Keratinocyte (primary cell): ENCODE measurements around the gene UGGT2. TPM values are rescaled to one million over a fixed set of nuclear protein-coding genes. Genes with fewer than 3 reads are reported as not detected.

Source experiments
- DNase-seq: peaks from one replicate; pipeline ENCODE4 v3.0.0-alpha.2; 2011; ENCODE audit warnings: low read depth, missing footprints, low spot score
- FAIRE-seq: peaks from 2 replicates; lab custom pipeline; 2011; peaks lifted over from hg19 to GRCh38; lab: Jason Lieb, UNC
- H2AFZ ChIP-seq: 2 replicates; pipeline ENCODE4 v1.6.0; 2012; ENCODE audit warnings: low read length, control low read depth, inconsistent platforms; ENCODE audit not compliant: control insufficient read depth
- H3K27ac ChIP-seq: 2 replicates; pipeline ENCODE4 v1.5.1; 2011; ENCODE audit warnings: low read length; ENCODE audit not compliant: control insufficient read depth, insufficient read depth
- H3K27me3 ChIP-seq: 3 replicates; pipeline ENCODE4 v1.6.0; 2011; ENCODE audit warnings: low read length; ENCODE audit not compliant: control insufficient read depth, insufficient read depth; ENCODE audit errors: extremely low read depth
- H3K36me3 ChIP-seq, 2 experiments: 2 replicates in 1 of 2; 3 replicates in 1 of 2; pipeline ENCODE4 v1.5.1; 2011; ENCODE audit warnings: low read length in 2 of 2, mild to moderate bottlenecking in 1 of 2; ENCODE audit not compliant: control insufficient read depth in 2 of 2, insufficient read depth in 2 of 2; ENCODE audit errors: extremely low read depth in 1 of 2
- H3K4me1 ChIP-seq: 3 replicates; pipeline ENCODE4 v1.5.1; 2011; ENCODE audit warnings: low read length; ENCODE audit not compliant: control insufficient read depth, insufficient read depth; ENCODE audit errors: extremely low read depth
- H3K4me2 ChIP-seq: 3 replicates; pipeline ENCODE4 v1.6.0; 2011; ENCODE audit warnings: low read depth, low read length; ENCODE audit not compliant: control insufficient read depth, insufficient read depth; ENCODE audit errors: extremely low read depth
- H3K4me3 ChIP-seq, 3 experiments: fragments of 200-600 bp in 1 of 3; sonication (generic) in 1 of 3; 2 replicates in 2 of 3; 3 replicates in 1 of 3; pipeline ENCODE4 v1.5.1; 2011 to 2016; ENCODE audit warnings: low read length in 3 of 3, mild to moderate bottlenecking in 3 of 3, control low read depth in 2 of 3, inconsistent platforms in 1 of 3, low read depth in 1 of 3, mixed read lengths in 1 of 3, mixed run types in 1 of 3, moderate library complexity in 1 of 3; ENCODE audit not compliant: control insufficient read depth in 2 of 3, insufficient read depth in 2 of 3; ENCODE audit errors: extremely low read depth in 1 of 3
- H3K79me2 ChIP-seq: 2 replicates; pipeline ENCODE4 v1.6.0; 2012; ENCODE audit warnings: low read length; ENCODE audit not compliant: control insufficient read depth, insufficient read depth
- H3K9ac ChIP-seq: 3 replicates; pipeline ENCODE4 v1.6.0; 2011; ENCODE audit warnings: low read length; ENCODE audit not compliant: control insufficient read depth, insufficient read depth; ENCODE audit errors: extremely low read depth
- H3K9me1 ChIP-seq: 3 replicates; pipeline ENCODE4 v1.6.0; 2011; ENCODE audit warnings: low read length; ENCODE audit not compliant: control insufficient read depth, insufficient read depth; ENCODE audit errors: extremely low read depth
- H3K9me3 ChIP-seq: 2 replicates; pipeline ENCODE4 v1.5.1; 2012; ENCODE audit warnings: low read depth, low read length; ENCODE audit not compliant: control insufficient read depth
- H4K20me1 ChIP-seq: 3 replicates; pipeline ENCODE4 v1.6.0; 2011; ENCODE audit warnings: low read length; ENCODE audit not compliant: control insufficient read depth, insufficient read depth; ENCODE audit errors: extremely low read depth
- CTCF ChIP-seq, 3 experiments: IDR thresholded peaks in 1 of 3; conservative IDR thresholded peaks in 1 of 3; optimal IDR thresholded peaks in 1 of 3; 2 replicates in 2 of 3; 3 replicates in 1 of 3; pipeline versions ENCODE3 to v1.5.1; 2011; ENCODE audit warnings: low read length in 3 of 3, mild to moderate bottlenecking in 3 of 3, moderate library complexity in 2 of 3, control low read depth in 1 of 3, inconsistent platforms in 1 of 3; ENCODE audit not compliant: insufficient read depth in 2 of 3; ENCODE audit errors: extremely low read depth in 1 of 3
- EZH2 ChIP-seq: IDR thresholded peaks from one replicate; pipeline ENCODE4 v1.6.1; 2012; ENCODE audit warnings: inconsistent platforms, mild to moderate bottlenecking, low read length, moderate library complexity
- dilution Hi-C: fragments of 300-500 bp; cut with MboI; formaldehyde crosslinking; loops from one replicate; pipeline ENCODE4 v1.7.0; 2020; ENCODE audit warnings: low sequenced_read_pairs; ENCODE audit not compliant: extremely low pct_ligation_motif_present
- polyA plus RNA-seq, 5 experiments: library from polyadenylated mRNA; depleted of rRNA in 3 of 5; stranded (reverse) in 3 of 5; stranded (forward) in 1 of 5; unstranded in 1 of 5; fragments of >200 nt; gene quantifications; 1 replicate in 1 of 5; 2 replicates in 3 of 5; 3 replicates in 1 of 5; pipeline versions ENCODE4 v1.2.1 to v1.2.3, GENCODE V29; 2011 to 2012; ENCODE audit warnings: missing spikeins in 2 of 5, low read depth in 1 of 5, low replicate concordance in 1 of 5

UGGT2 gene
- polyA plus RNA-seq, 1 donor (not counting 4 experiments of a cell fraction or from before 2014, with no cell fraction given): 12.5 TPM

GRCh38 chr13:95914991-95915501 lies 138.2 kb downstream of the UGGT2 start:
- no peaks in the 10 kb centered on the region for H3K9me3 ChIP-seq
- no peaks in the 10 kb centered on the region for H3K4me1 ChIP-seq
- dilution Hi-C loops: no loop called here
- H3K4me2 ChIP-seq: no peak overlapping the region
- no peaks in the 10 kb centered on the region for H3K79me2 ChIP-seq
- H3K27ac ChIP-seq: no peak overlapping the region
- no peak for DNase-seq
- no peaks in the 10 kb centered on the region for H3K9me1 ChIP-seq
- H3K27me3 ChIP-seq: no peaks in the 10 kb centered on the region
- no peak overlapping the region for H2AFZ ChIP-seq
- no peaks in the 10 kb centered on the region for H4K20me1 ChIP-seq
- FAIRE-seq: no peak
- no peak overlapping the region for H3K9ac ChIP-seq
- no peak overlapping the region for H3K4me3 ChIP-seq
- TF ChIP-seq CTCF (optimal IDR thresholded peaks at IDR 0.05 in 1 of 3, IDR thresholded peaks at IDR 0.05 in 1 of 3, conservative IDR thresholded peaks at IDR 0.05 in 1 of 3; ENCODE audit: extremely low read depth in 1 of 3, insufficient read depth in 2 of 3, low read length in 3 of 3): no peak
- no peak for TF ChIP-seq EZH2
- no peaks in the 10 kb centered on the region for H3K36me3 ChIP-seq

GRCh38 chr13:95906999-95907398 lies 146.2 kb downstream of the UGGT2 start:
- H3K9me3 ChIP-seq: no peaks in the 10 kb centered on the region
- dilution Hi-C loops: no loop called here
- no peaks in the 10 kb centered on the region for H4K20me1 ChIP-seq
- H3K27me3 ChIP-seq: no peaks in the 10 kb centered on the region
- H3K4me1 ChIP-seq: no peaks in the 10 kb centered on the region
- H3K36me3 ChIP-seq: no peaks in the 10 kb centered on the region
- H3K4me3 ChIP-seq: no peak overlapping the region
- H3K9me1 ChIP-seq: no peaks in the 10 kb centered on the region
- TF ChIP-seq EZH2: no peak
- no peak for TF ChIP-seq CTCF (optimal IDR thresholded peaks at IDR 0.05 in 1 of 3, IDR thresholded peaks at IDR 0.05 in 1 of 3, conservative IDR thresholded peaks at IDR 0.05 in 1 of 3; ENCODE audit: extremely low read depth in 1 of 3, insufficient read depth in 2 of 3, low read length in 3 of 3)
- FAIRE-seq (no peak), DNase-seq (no peak)
- no peak overlapping the region for H2AFZ ChIP-seq
- no peaks in the 10 kb centered on the region for H3K79me2 ChIP-seq
- no peak overlapping the region for H3K4me2 ChIP-seq
- H3K27ac ChIP-seq: no peak overlapping the region
- no peak overlapping the region for H3K9ac ChIP-seq
